DND-41 (cell line): ENCODE data around the gene LSMEM2.

Source experiments
- EZH2 ChIP-seq: IDR thresholded peaks from 3 replicates; pipeline ENCODE4 v1.6.1; 2012; ENCODE audit warnings: borderline replicate concordance, low read depth, mild to moderate bottlenecking, moderate library complexity, low read length, inconsistent platforms; ENCODE audit not compliant: severe bottlenecking
- TF ChIP-seq, protein P1 (sequence below): IDR thresholded peaks from 2 replicates; pipeline ENCODE4 v1.5.1; 2012; ENCODE audit warnings: borderline replicate concordance, low read length, moderate library complexity, mild to moderate bottlenecking; ENCODE audit not compliant: poor library complexity, severe bottlenecking; ENCODE audit errors: extremely low read depth

DNA sequence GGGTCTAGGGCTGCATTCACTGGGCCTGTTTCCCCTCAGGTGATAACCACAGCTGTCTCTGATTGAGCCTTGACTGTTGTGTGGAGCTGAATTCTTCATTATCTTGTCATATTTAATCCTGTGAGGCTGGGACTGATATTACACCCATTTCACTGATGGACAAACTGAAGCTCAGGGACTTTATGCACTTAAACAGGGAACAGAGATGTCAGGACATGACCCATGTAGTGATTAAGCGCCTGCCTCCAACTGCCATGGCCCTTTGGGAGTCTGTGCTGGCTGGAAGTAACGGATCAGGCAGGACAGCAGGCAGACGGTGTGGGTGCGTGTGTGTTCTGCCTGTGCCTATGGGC lies 35.4 kb upstream of the LSMEM2 start:
- TF ChIP-seq, protein P1, sequence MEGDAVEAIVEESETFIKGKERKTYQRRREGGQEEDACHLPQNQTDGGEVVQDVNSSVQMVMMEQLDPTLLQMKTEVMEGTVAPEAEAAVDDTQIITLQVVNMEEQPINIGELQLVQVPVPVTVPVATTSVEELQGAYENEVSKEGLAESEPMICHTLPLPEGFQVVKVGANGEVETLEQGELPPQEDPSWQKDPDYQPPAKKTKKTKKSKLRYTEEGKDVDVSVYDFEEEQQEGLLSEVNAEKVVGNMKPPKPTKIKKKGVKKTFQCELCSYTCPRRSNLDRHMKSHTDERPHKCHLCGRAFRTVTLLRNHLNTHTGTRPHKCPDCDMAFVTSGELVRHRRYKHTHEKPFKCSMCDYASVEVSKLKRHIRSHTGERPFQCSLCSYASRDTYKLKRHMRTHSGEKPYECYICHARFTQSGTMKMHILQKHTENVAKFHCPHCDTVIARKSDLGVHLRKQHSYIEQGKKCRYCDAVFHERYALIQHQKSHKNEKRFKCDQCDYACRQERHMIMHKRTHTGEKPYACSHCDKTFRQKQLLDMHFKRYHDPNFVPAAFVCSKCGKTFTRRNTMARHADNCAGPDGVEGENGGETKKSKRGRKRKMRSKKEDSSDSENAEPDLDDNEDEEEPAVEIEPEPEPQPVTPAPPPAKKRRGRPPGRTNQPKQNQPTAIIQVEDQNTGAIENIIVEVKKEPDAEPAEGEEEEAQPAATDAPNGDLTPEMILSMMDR: no peak
- no peak for TF ChIP-seq EZH2
